ENCODE measurements around the gene SIDT2. TPM values are rescaled to one million over a fixed set of nuclear protein-coding genes. Genes with fewer than 3 reads are reported as not detected.

SIDT2 gene
- total RNA-seq, 1 experiment from 2014 or later: 37.0 TPM

DNA sequence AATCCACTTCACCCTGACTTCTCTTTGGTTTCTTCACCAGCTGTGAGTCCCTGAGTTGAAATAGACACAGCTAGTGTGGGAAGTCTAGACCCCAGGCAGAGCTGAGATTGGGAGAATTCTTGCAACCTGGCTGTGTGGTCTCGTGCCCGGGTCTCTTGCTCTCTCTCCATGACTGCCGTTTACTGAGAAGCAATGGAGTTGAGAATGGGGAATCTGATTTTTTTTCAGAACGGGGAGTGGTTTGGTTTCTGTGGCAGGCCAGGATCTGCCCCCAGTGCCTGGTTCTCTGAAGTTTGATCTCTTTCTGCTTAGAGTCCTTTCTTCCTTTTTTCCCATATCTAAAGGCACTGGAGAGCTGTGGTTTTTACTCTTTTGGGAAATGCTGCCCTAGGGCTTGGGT lies 1.5 kb downstream of the SIDT2 start:
- no peak overlapping the region for H2AFZ ChIP-seq (ENCODE audit: low read depth, low read length, poor library complexity, severe bottlenecking)
- intact Hi-C loops (cut with micrococcal nuclease): no loop called here
- peak overlapping the region; percentile 75 to 92 for H3K4me3 ChIP-seq (replicated peaks in 1 of 2; ENCODE audit: low read depth in 1 of 2, low read length in 2 of 2)
- H3K9me2 ChIP-seq (ENCODE audit: insufficient read depth): no peaks in the 10 kb centered on the region
- ChIA-PET CTCF (interaction anchor here (1.2 to 5.3 kb wide), 3 partner anchors 42 to 389 kb away, joined by 3 to 30 read pairs (median 13); no protein-coding TSS in a partner anchor), RAD21 (ENCODE audit: low non-redundant PET in 1 of 2, low total read pairs in 2 of 2, uncharacterized antibody in 2 of 2, unreplicated experiment in 2 of 2) (interaction anchor here in 1 of 2 experiments (1.2 kb wide), 1 partner anchor 47 kb away, joined by 3 read pairs; no protein-coding TSS in a partner anchor), POLR2A (no interaction called here)
- no peak for TF ChIP-seq EZH2phosphoT487 (IDR thresholded peaks at IDR 0.05; ENCODE audit: borderline replicate concordance)
- TF ChIP-seq EZH2 (IDR thresholded peaks at IDR 0.05): no peak
- TF ChIP-seq FOSL1 (IDR thresholded peaks at IDR 0.05; ENCODE audit: low read depth): no peak
- no peak for TF ChIP-seq SRF (IDR thresholded peaks at IDR 0.05; ENCODE audit: low read depth)
- TF ChIP-seq ZFX (IDR thresholded peaks at IDR 0.05): no peak
- TF ChIP-seq, protein P1, sequence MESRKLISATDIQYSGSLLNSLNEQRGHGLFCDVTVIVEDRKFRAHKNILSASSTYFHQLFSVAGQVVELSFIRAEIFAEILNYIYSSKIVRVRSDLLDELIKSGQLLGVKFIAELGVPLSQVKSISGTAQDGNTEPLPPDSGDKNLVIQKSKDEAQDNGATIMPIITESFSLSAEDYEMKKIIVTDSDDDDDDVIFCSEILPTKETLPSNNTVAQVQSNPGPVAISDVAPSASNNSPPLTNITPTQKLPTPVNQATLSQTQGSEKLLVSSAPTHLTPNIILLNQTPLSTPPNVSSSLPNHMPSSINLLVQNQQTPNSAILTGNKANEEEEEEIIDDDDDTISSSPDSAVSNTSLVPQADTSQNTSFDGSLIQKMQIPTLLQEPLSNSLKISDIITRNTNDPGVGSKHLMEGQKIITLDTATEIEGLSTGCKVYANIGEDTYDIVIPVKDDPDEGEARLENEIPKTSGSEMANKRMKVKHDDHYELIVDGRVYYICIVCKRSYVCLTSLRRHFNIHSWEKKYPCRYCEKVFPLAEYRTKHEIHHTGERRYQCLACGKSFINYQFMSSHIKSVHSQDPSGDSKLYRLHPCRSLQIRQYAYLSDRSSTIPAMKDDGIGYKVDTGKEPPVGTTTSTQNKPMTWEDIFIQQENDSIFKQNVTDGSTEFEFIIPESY (IDR thresholded peaks at IDR 0.05; ENCODE audit: extremely low read depth, insufficient replicate concordance, low read length): no peak
- TF ChIP-seq TCF7L2 (IDR thresholded peaks at IDR 0.05; ENCODE audit: borderline replicate concordance, extremely low read depth, insufficient read depth, insufficient read length): no peak
- TF ChIP-seq SIN3A (IDR thresholded peaks at IDR 0.05; ENCODE audit: low read depth): no peak
- TF ChIP-seq, protein P2, sequence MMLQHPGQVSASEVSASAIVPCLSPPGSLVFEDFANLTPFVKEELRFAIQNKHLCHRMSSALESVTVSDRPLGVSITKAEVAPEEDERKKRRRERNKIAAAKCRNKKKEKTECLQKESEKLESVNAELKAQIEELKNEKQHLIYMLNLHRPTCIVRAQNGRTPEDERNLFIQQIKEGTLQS (IDR thresholded peaks at IDR 0.05): no peak
- no peak for TF ChIP-seq EGR1 (IDR thresholded peaks at IDR 0.05; ENCODE audit: low read depth)
- TF ChIP-seq CBX3 (IDR thresholded peaks at IDR 0.05; ENCODE audit: low read depth): no peak
- TF ChIP-seq POLR2A (IDR thresholded peaks at IDR 0.05; ENCODE audit: borderline replicate concordance, extremely low read depth, insufficient read depth, insufficient read length): no peak
- TF ChIP-seq, protein P3, sequence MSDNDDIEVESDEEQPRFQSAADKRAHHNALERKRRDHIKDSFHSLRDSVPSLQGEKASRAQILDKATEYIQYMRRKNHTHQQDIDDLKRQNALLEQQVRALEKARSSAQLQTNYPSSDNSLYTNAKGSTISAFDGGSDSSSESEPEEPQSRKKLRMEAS (IDR thresholded peaks at IDR 0.05): no peak
- peak overlapping the region; percentile 82 for H3K9ac ChIP-seq (ENCODE audit: low read length)
- DNase-seq (ENCODE audit: low read depth, low spot score): no peak
- peak overlapping the region; percentile 89 for H3K4me2 ChIP-seq (ENCODE audit: low read length)
- no peak for ATAC-seq
- H3K27me3 ChIP-seq (ENCODE audit: insufficient read depth, low read length): no peaks in the 10 kb centered on the region
- BruUV-seq (replicated peaks): no TSS peak
- H4K20me1 ChIP-seq (ENCODE audit: insufficient read depth): no peaks in the 10 kb centered on the region
- H3K79me2 ChIP-seq (ENCODE audit: insufficient read depth, low read length): no peaks in the 10 kb centered on the region
- peak overlapping the region; percentile 69; the same call in 1 of the 2 replicates for H3K27ac ChIP-seq (ENCODE audit: low read depth, low read length)
- peaks cover 26 to 46% of the 10 kb centered on the region in 2 experiments for H3K4me1 ChIP-seq (ENCODE audit: control insufficient read depth in 1 of 2, insufficient read depth in 2 of 2, low read length in 2 of 2)
- H3K9me3 ChIP-seq (ENCODE audit: control insufficient read depth in 1 of 2, insufficient read depth in 1 of 2, low read depth in 1 of 2, low read length in 2 of 2): no peaks in the 10 kb centered on the region
- H3K36me3 ChIP-seq (ENCODE audit: control insufficient read depth in 1 of 2, insufficient read depth in 2 of 2, low read length in 2 of 2): no peaks in the 10 kb centered on the region; a peak in 1 of 4 replicates
